OCI-LY3 (cell line): ENCODE results near the gene TSPOAP1.

ENCODE experiments used
- H2AFZ ChIP-seq: fragments of 200-600, 300-600 bp; shearing (Covaris generic); 2 replicates; pipeline ENCODE4 v1.6.0; 2014; ENCODE audit warnings: antibody characterized with exemption, low read depth, low read length
- H3K27ac ChIP-seq: fragments of 200-600, 300-600 bp; sonication (generic); 2 replicates; pipeline ENCODE4 v1.5.1; 2014; ENCODE audit warnings: mild to moderate bottlenecking, low read length, moderate library complexity, mixed read lengths
- H3K27me3 ChIP-seq: fragments of 200-600, 300-600 bp; sonication (generic); 2 replicates; pipeline ENCODE4 v1.6.1; 2014; ENCODE audit warnings: low read depth, low read length, mixed read lengths
- H3K36me3 ChIP-seq: fragments of 200-600, 300-600 bp; sonication (generic); replicated peaks from 2 replicates; pipeline ENCODE3; 2014; ENCODE audit warnings: low read depth, low read length, mixed read lengths
- H3K4me1 ChIP-seq: fragments of 300-600, 200-600 bp; sonication (generic); 2 replicates; pipeline ENCODE4 v1.6.1; 2014; ENCODE audit warnings: low read length, mixed read lengths
- H3K4me2 ChIP-seq: fragments of 200-600, 300-600 bp; sonication (generic); 2 replicates; pipeline ENCODE4 v1.6.1; 2014; ENCODE audit warnings: low read length, mixed read lengths
- H3K4me3 ChIP-seq: fragments of 300-600, 200-600 bp; sonication (generic); 2 replicates; pipeline ENCODE4 v1.5.1; 2014; ENCODE audit warnings: antibody characterized with exemption, mild to moderate bottlenecking, low read length, moderate library complexity
- H3K79me2 ChIP-seq: fragments of 300-600, 200-600 bp; shearing (Covaris generic); 2 replicates; pipeline ENCODE4 v1.6.1; 2014; ENCODE audit warnings: mild to moderate bottlenecking, low read length, mixed read lengths
- H3K9ac ChIP-seq: fragments of 300-600, 200-600 bp; shearing (Covaris generic); 2 replicates; pipeline ENCODE4 v1.6.0; 2014; ENCODE audit warnings: mild to moderate bottlenecking, low read length, moderate library complexity
- H3K9me3 ChIP-seq: fragments of 200-600, 300-600 bp; shearing (Covaris generic); 2 replicates; pipeline ENCODE4 v1.6.1; 2014; ENCODE audit warnings: low read length, mixed read lengths; ENCODE audit not compliant: insufficient read depth
- H4K20me1 ChIP-seq: fragments of 200-600, 300-600 bp; sonication (generic); 2 replicates; pipeline ENCODE4 v1.6.1; 2016; ENCODE audit warnings: low read length, mixed read lengths; ENCODE audit not compliant: insufficient read depth
- CTCF ChIP-seq: fragments of 200-600, 300-600 bp; sonication (generic); IDR thresholded peaks from 2 replicates; pipeline ENCODE4 v1.5.1; 2014; ENCODE audit warnings: antibody characterized with exemption, low read length, low read depth
- EZH2phosphoT487 ChIP-seq: fragments of 200-600 bp; shearing (Covaris generic); IDR thresholded peaks from 2 replicates; pipeline ENCODE4 v1.6.1; 2018; ENCODE audit warnings: antibody characterized with exemption, mixed run types, low read depth

The TSPOAP1 gene

GRCh38 chr17:58327363-58328194, 1.0 kb downstream of the TSPOAP1 start:
- Histone ChIP-seq H2AFZ (no peak overlapping the region), H3K9me3 (no peaks in the 10 kb centered on the region; the same call in 1 of the 2 replicates), H3K9ac (peak overlapping the region; percentile 26; the same call in 1 of the 2 replicates), H3K4me1 (peaks cover 30% of the 10 kb centered on the region), H3K79me2 (peaks cover 31% of the 10 kb centered on the region), H3K27ac (peak overlapping the region; percentile 99), H3K4me2 (peak overlapping the region; percentile 92), H3K4me3 (peak overlapping the region; percentile 96; the same call in 1 of the 2 replicates), H3K27me3 (no peaks in the 10 kb centered on the region), H4K20me1 (peaks cover 47% of the 10 kb centered on the region), H3K36me3 (peaks cover 28% of the 10 kb centered on the region)
- TF ChIP-seq CTCF (no peak), EZH2phosphoT487 (no peak)

- no peak overlapping the region for H3K4me3 ChIP-seq
- peak overlapping the region; percentile 99; the same call in 1 of the 2 replicates for H3K27ac ChIP-seq
- H4K20me1 ChIP-seq: peaks cover 43% of the 10 kb centered on the region
- H3K9ac ChIP-seq: no peak overlapping the region
- H3K36me3 ChIP-seq: peaks cover 23% of the 10 kb centered on the region
- H3K4me1 ChIP-seq: peaks cover 30% of the 10 kb centered on the region
- no peaks in the 10 kb centered on the region for H3K9me3 ChIP-seq
- no peaks in the 10 kb centered on the region for H3K27me3 ChIP-seq
- H3K4me2 ChIP-seq: no peak overlapping the region
- no peak overlapping the region for H2AFZ ChIP-seq
- TF ChIP-seq EZH2phosphoT487 (no peak), CTCF (no peak)
- peaks cover 24% of the 10 kb centered on the region for H3K79me2 ChIP-seq
Observed at GRCh38 chr17:58326609-58327362, 1.8 kb downstream of the TSPOAP1 start.

GRCh38 chr17:58325976-58326468, 2.6 kb downstream of the TSPOAP1 start:
- no peak overlapping the region for H3K27ac ChIP-seq
- H3K4me1 ChIP-seq: peaks cover 30% of the 10 kb centered on the region
- no peak overlapping the region for H3K4me3 ChIP-seq
- peaks cover 15% of the 10 kb centered on the region for H3K36me3 ChIP-seq
- TF ChIP-seq EZH2phosphoT487 (no peak), CTCF (no peak)
- no peak overlapping the region for H3K9ac ChIP-seq
- H3K79me2 ChIP-seq: peaks cover 16% of the 10 kb centered on the region
- H3K9me3 ChIP-seq: no peaks in the 10 kb centered on the region
- H4K20me1 ChIP-seq: peaks cover 37% of the 10 kb centered on the region
- H2AFZ ChIP-seq: no peak overlapping the region
- H3K27me3 ChIP-seq: no peaks in the 10 kb centered on the region
- H3K4me2 ChIP-seq: no peak overlapping the region

GRCh38 chr17:58325289-58325726, 3.3 kb downstream of the TSPOAP1 start:
- H2AFZ ChIP-seq: no peak overlapping the region
- no peak overlapping the region for H3K27ac ChIP-seq
- H3K27me3 ChIP-seq: no peaks in the 10 kb centered on the region
- H3K9me3 ChIP-seq: no peaks in the 10 kb centered on the region
- peaks cover 28% of the 10 kb centered on the region for H3K4me1 ChIP-seq
- peaks cover 8% of the 10 kb centered on the region for H3K36me3 ChIP-seq
- H4K20me1 ChIP-seq: peaks cover 30% of the 10 kb centered on the region
- peaks cover 9% of the 10 kb centered on the region for H3K79me2 ChIP-seq
- H3K9ac ChIP-seq: no peak overlapping the region
- TF ChIP-seq EZH2phosphoT487 (no peak), CTCF (no peak)
- no peak overlapping the region for H3K4me3 ChIP-seq
- H3K4me2 ChIP-seq: no peak overlapping the region
